Activated naive CD4-positive, alpha-beta T cell treated with Interleukin-2 at 50 U/mL for 16 hours (primary cell): ENCODE data around the gene RNF157.
"Not testable (repeated sequence)": the region's sequence is repeated elsewhere in the genome, so short reads cannot be mapped to it uniquely, and the experiment has no call there.

Source experiments
- DNase-seq: peaks from one replicate; pipeline ENCODE4 v3.0.0-alpha.2; 2020

The RNF157 gene

DNA sequence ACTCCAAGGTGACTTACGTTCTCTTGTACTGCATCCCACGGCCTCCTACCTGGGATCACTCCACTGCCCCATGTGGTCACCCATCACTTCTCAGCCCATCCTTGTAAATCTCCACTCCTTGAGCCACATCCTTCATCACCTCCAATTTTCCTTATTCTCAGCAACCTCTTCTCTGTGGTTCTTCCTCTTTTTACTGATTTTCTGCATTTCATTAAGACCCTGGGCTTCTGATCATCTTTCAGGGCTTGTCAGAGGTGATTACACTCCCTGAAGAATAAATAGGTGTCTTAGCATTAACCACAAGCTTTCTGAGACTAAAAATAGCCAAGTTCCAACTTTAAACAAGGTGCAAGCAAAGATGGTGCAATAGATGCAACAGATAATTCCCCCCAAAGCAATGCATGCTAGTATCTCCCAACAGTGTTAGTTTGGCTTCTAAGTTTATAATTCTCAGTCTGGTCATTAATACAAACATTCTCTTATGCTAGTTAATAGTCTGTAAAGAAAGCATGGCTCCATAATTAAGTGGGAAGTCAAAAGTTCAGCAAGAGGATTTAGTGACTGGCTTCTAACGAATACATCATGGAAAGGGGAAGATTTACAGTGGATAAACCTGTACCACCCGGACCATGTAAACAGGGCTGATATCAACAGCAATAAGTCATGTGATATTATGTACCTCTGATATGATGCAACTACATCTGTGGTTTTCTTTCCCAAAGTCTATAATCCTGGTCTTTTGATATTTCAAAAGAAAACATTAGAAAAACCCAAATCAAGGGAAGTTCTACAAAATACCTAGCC is 51.9 kb downstream of the RNF157 start:
- no peak for DNase-seq

DNA sequence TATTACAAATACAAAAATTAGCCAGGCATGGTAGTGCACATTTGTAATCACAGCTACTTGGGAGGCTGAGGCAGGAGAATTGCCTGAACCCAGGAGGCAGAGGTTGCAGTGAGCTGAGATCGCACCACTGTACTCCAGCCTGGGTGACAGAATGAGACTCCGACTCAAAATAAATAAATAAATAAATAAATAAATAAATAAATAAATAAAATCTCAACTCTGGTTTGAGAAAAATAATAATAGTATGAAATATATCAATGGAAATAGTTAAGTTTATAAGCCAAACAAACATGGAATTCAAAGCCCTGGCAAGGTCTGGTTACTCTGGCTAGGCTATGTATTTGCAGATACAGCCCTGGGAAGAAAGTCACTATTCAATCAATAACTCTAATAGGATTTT is 53.5 kb downstream of the RNF157 start:
- not testable (repeated sequence) for DNase-seq

GRCh38 chr17:76184290-76184689 is 56.0 kb downstream of the RNF157 start:
- DNase-seq, result no peak

DNA sequence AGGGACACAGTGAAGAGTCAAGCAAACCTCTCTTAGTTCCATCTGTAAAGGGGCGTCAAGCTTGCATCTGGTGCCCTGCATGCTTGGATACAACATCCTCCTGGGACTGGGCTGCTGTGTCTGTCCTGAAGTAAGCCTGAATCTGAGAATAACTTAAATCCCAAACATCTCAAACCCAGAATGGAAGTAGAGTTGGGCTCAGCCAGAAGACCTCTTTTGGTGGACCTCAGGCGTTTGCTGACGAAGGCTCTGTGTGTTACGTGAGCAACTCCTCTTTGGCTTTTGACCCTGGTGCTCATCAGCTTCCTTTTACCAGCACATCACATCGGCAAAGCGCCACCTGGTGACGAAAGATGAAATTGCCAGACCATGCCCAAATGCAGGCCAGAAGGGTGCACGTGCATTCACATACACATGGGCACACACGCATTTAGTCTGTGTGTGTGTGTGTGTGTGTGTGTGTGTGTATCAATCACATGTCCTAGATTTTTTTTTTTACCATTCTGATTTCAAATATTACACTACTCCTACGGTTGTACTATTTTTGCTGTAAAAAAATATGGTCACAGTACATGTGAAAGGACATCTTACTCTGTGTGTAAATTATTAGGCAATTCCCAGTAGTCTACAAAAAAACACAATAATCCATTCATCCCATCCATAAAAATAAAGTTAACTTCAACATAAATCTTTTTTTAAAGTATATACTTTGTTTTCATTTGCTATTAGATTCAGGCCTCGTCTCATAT is 58.1 kb downstream of the RNF157 start:
- peak; percentile 96 for DNase-seq

DNA sequence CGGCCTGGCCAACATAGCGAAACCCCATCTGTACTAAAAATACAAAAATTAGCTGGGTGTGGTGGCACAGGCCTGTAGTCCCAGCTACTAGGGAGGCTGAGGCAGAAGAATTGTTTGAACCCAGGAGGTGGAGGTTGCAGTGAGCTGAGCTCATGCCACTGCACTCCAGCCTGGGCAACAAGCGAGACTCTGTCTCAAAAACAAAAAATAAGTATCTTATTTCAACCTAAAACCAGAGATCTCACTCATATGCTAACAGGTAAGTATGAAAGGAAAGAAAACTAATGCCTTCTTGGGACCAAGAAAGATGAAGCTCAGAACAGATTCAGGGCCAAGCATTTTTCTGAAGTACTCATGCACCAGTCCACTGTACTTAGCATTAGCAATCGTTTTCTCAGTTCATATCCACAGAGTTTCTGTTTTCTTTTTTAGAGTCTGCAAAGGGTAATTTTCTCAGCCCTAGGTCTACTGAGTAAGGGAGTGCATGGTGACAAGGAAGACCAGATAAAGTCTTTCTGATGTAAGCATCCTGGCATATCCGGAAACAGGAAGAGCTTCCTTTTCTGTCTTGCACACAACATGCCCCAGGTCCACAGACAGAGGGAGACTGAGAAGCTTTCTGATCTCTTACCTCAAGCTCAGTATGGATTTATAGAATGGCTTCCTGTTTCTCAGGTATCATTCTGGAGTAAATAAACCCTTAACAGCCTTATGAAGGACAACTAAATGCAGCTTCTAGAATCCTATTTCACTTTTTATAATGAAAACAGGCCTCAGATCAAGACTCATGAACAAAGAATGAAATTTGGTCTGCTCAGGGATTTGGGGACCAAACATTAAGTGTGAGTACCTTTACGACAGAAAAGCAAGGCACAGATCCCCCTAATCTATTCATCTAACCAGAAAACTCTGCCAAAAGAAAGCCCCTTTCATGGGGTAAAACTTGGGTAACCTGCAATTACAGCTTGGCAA is 60.5 kb downstream of the RNF157 start:
- DNase-seq, result peak; percentile 25

DNA sequence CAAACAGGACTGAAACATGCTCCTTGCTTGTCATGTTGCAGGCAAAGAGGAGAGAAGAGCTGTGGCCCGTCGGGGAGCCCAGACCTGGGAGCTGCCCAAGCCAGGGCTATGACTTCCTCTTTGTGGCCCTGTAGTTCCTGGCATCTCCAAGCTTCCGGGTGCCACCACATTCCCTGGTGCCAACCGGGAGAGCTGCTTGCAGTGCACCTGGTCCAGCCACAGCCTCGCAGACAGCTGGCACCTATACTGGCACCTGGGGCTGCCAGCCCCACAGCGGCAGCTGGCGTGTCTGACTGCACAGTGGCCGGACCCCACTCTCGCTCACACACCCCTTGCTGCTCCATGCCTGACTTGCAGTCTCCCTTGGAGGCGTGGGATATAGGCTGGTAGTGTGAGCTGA is 62.2 kb downstream of the RNF157 start:
- no peak for DNase-seq

DNA sequence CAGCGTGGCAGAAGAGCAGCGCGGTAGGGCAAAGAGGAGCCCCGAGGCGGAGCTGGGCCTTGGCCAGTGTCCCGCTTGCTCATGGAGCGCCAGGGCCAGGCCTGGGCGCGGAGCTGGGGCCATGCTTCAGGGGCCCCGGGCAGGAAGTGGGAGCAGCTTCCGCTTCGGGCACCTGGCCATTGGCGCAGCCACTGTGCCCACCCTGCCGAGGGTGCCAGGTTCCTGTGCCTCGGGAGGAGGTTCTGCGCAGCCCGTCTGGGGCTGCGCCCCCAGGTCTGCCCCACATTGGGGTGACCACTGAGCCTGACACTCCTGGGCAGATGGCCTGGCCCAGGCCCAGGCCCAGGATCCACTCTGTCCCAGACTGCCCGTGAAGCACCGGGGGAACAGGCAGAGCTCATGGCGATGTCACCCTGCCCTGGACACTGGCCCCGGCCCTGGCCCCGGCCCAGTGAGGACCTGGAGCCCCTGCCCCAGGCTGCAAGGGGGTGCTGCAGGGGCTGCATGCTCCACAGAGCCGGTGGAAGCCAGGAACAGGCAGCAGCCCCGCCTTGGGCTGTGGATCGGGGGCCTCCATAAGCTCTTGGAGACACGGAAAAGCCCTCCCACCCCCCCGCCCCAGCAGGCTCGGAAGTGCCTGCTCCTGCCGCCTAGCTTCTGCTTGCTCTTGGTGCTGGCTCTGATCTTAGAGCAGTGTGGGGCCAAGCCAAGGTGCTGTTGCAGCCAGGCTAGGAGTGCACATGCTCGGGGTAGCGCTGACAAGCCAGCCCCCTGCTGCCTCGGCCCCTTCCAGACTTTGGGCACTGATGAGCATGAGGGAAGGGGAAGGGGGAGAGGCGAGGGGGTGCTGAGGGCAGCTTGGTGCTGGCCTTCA is 63.4 kb downstream of the RNF157 start:
- DNase-seq, result no peak

DNA sequence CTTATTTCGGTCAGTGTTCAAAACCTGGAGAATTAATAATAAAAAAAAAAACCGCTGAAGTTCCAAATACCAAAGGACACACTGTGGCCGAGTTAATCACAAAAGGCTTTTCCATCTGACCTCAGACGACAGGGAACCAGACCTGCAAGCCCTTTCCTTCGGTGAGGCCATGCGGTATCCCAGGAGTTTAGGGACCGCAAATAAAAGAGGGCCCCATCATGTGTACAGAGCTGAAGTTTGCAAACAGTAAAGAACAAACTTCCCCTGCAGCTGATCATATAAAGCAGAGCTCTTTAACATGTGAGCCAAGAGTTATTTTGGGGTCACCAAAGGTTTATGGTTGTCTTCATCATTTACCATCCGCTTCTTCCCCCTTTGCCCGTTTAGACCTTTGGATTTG is 66.3 kb downstream of the RNF157 start:
- no peak for DNase-seq

DNA sequence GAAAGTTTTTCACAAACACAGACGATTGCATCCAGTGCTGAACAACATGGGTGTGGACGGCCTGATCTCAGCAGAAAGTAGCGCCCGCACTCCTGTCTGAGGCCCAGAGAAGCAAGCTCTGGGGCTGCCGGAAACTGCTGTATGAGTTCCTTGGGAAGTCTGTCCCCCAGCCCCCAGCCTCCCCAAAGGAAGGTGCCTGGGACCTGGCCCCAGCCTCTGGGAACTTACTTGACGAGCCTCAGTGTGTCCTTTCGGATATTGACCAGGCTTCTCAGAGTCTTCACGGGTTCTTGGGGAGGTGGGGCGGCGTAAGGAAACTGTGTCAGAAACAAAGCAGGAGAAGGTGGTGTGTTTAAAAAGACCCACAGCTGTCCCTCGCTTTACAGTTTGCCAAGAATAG is 66.8 kb downstream of the RNF157 start:
- DNase-seq, result no peak

DNA sequence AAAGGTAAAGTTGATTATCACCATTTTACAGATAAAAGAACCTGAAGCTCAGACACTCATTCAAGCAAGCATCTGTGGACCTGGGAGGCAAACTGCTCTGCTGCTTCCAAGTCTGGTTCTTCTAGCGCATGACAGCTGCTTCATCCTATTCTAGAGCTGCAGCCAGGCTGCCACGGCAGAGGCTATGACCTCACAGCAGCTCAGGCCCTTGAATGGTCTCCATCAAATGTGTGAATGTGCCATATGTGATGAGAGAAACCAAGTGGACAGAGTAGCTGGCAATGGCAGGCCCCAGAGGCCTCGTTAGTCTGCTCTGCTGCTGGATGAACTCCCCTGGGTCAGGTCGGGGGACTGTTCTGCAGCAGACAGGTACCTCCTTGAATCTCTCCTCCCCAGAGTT is 68.6 kb downstream of the RNF157 start:
- DNase-seq, result no peak

GRCh38 chr17:76170114-76170513 is 70.2 kb downstream of the RNF157 start:
- no peak for DNase-seq

DNA sequence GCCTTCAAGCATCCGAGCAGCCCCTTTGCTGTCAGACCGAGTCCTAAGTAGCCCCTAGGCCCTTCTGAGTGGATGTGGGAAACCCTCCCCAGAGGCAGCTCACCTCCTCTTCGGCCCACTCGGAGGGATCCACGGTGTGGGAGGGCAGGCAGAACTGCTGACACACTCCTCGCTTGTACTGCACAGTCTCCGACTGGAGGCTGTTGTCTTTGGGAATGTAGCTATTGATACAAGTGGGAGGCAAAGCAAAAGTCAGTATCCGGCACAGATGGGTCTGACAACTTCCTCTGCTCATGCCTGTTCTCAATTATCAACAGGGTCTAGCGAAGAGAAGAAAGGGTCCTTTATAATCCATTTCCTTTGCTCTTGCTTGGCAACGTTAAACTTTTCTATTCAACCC is 73.4 kb downstream of the RNF157 start:
- no peak for DNase-seq

GRCh38 chr17:76166168-76166567 is 74.1 kb downstream of the RNF157 start:
- no peak for DNase-seq

GRCh38 chr17:76164331-76164730 is 76.0 kb downstream of the RNF157 start:
- DNase-seq, result no peak

DNA sequence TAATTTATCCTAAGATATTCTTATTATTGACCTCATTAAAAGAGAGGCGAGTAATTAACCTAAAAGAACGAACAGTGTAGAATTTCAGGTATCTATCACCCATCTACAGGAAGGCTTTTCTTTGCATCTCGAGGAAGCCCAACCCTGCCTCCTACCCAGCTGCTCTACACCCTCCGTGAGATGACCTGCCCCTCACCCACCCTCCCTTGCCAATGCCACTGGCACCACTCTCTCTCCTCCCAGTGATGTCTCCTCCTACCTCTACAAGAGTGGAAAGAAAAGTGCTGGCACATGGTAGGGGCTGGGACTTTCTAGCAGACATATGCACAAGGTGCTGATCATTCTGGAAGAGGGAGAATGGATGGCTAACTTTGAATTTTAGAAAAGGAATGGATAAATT is 76.4 kb downstream of the RNF157 start:
- no peak for DNase-seq

DNA sequence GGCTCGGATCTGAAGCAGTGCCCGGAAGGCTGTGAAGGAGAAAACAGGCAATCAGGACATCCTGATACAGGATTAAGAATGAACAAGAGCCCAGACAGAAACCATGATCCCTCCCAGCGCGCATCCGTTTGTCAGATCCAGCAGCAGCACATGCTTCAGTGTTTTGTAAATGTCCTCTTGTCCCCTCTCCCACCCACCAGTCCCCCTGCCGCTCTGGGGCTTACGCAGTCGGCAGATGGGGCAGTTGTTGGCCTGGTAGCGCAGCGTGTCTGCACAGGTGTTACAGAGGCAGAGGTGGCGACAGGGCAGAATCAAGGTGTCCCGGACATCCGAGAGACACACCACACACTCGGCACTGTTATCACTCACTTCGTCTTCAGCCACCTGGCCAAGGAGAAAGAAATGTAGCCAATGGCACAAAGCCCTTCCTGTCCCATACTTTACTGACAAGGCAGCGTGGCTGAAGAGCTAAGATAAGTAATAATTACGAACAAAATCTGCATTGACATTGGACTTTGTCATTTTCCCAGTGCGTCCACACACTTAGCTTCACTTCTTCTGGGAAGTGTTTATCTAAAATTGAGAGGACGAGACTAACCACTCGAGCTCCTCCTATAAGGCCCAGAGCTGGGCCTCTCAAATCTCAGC is 78.5 kb downstream of the RNF157 start:
- DNase-seq, result no peak

DNA sequence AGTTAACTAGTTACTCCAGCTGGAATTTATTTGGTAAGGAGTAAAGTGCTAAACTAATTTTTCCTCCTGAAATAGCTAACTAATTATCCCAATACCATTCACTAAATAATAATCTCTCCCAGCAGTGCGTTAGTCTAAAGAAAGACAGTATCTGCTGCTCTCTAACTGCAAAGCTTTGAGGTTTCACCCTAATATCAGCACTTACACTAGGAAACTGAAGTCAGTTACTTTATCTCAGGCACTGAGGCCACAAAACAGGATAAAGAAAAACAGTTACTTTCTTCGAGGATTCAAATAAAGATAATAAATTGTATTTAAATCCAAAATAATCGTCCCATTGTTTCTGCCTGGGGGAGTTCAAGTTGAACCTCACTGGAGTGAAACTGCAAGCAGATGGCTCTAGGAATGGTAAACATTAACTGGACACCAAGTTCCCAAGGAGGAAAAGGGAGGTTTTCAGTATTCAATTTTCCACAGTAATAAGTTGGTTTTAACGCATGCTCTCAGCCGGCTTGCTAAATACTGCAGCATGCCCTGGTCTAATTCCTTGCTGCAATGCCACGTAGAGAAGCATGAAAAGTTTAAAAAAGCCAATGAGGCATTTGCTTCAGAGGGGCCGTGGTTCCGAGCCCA is 79.3 kb downstream of the RNF157 start:
- no peak for DNase-seq

GRCh38 chr17:76159157-76159556 is 81.1 kb downstream of the RNF157 start:
- DNase-seq, result no peak

DNA sequence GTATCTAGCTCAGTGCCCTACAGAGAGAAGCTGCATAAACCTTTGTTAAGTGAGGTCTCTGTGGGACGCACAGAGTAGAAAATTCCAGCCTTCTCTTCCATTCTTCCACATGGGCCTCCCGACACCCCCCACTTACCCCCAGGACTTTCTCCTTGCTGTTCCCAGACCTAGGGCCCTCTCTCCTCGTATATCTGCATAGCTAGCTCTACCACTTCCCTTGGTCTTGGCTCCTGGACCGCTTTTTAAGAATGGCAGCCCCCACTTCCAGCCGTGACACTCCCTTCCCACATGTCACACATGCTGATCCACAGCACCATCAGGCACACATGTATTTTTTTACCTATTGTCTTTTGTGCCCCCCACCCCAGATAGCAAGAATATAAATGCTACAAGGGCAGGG is 82.5 kb downstream of the RNF157 start:
- no peak for DNase-seq

- DNase-seq, result no peak
Observed at GRCh38 chr17:76156662-76156991, 83.7 kb downstream of the RNF157 start.

- no peak for DNase-seq
Observed at GRCh38 chr17:76155988-76156661, 84.2 kb downstream of the RNF157 start.
